Glomerular endothelial cell (primary cell): ENCODE results near the gene MRS2. TPM values are rescaled to one million over a fixed set of nuclear protein-coding genes. Genes with fewer than 3 reads are reported as not detected.

Experiments used
- DNase-seq: peaks from one replicate; pipeline ENCODE4 v3.0.0-alpha.2; 2011; ENCODE audit warnings: low read depth, low spot score; ENCODE audit errors: extremely low read depth
- total RNA-seq: library from RNA; depleted of rRNA; stranded (reverse); fragments of >200 nt; gene quantifications from 2 replicates; pipeline ENCODE4 v1.2.3, GENCODE V29; 2015

The MRS2 gene
- total RNA-seq, 1 donor from 2014 or later, result 19.8 TPM

GRCh38 chr6:24460966-24461365, 58.2 kb downstream of the MRS2 start:
- DNase-seq, result no peak

- no peak for DNase-seq
Measured at GRCh38 chr6:24464253-24465038, 61.7 kb downstream of the MRS2 start.

GRCh38 chr6:24469811-24470210, 67.1 kb downstream of the MRS2 start:
- no peak for DNase-seq

- DNase-seq, result no peak
Measured at GRCh38 chr6:24472181-24472580, 69.4 kb downstream of the MRS2 start.

Other genes starting within 250 kb of the MRS2 start
- 1.5 and 23.2 TPM in 2 replicates for gene DCDC2, start 44.9 kb upstream of the MRS2 start, total RNA-seq
- 0.18 TPM in 1 of 2 replicates, not detected in the other for gene GPLD1, start 86.6 kb downstream of the MRS2 start, total RNA-seq
- gene ALDH5A1, start 92.0 kb downstream of the MRS2 start, total RNA-seq, result 1.3 and 1.7 TPM in 2 replicates
- gene KIAA0319, start 243.3 kb downstream of the MRS2 start, total RNA-seq, result not detected in 2 replicates